ENCODE results near the gene SMCR8.
A peak's percentile ranks its signal among the peaks of the same experiment; 100 is the strongest.
"Not testable (repeated sequence)": the region's sequence is repeated elsewhere in the genome, so short reads cannot be mapped to it uniquely, and the experiment has no call there.

Gene SMCR8, protein sequence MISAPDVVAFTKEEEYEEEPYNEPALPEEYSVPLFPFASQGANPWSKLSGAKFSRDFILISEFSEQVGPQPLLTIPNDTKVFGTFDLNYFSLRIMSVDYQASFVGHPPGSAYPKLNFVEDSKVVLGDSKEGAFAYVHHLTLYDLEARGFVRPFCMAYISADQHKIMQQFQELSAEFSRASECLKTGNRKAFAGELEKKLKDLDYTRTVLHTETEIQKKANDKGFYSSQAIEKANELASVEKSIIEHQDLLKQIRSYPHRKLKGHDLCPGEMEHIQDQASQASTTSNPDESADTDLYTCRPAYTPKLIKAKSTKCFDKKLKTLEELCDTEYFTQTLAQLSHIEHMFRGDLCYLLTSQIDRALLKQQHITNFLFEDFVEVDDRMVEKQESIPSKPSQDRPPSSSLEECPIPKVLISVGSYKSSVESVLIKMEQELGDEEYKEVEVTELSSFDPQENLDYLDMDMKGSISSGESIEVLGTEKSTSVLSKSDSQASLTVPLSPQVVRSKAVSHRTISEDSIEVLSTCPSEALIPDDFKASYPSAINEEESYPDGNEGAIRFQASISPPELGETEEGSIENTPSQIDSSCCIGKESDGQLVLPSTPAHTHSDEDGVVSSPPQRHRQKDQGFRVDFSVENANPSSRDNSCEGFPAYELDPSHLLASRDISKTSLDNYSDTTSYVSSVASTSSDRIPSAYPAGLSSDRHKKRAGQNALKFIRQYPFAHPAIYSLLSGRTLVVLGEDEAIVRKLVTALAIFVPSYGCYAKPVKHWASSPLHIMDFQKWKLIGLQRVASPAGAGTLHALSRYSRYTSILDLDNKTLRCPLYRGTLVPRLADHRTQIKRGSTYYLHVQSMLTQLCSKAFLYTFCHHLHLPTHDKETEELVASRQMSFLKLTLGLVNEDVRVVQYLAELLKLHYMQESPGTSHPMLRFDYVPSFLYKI

GRCh38 chr17:18314731-18315561, at the start of gene SMCR8, which contains the start of gene TOP3A:
TSS of gene SMCR8 (plus strand) at chr17:18315293. CDS start at chr17:18315790, 497 bp downstream.
TSS of gene TOP3A (minus strand) at chr17:18314994. CDS start at chr17:18314778, 216 bp downstream.
- peak; percentile 96 to 97 for DNase-seq (ENCODE audit: low read depth in 2 of 2)

DNA sequence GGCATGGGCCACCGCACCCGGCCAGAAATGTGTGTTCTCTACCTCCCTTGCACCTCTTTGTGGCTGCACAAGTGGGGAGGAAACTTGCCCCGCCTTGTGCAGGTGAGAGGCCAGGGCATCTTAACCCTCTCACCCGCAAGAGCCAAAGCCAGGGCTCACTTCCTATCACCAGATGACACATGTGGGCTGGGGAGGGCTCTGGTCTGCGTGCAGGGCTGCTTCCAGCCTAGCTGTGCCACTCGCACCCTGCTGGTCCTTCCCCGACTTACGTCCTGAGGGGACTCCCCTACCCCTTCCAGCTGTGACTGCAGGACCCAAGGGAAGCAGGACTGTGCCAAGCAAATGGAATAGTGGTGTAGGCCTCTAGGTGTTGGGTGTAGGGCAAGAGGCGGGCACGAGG, 47.7 kb upstream of the SMCR8 start:
- DNase-seq (ENCODE audit: low read depth in 2 of 2), result no peak

GRCh38 chr17:18267927-18268711, 47.0 kb upstream of the SMCR8 start:
- no peak for DNase-seq (ENCODE audit: low read depth in 2 of 2)

DNA sequence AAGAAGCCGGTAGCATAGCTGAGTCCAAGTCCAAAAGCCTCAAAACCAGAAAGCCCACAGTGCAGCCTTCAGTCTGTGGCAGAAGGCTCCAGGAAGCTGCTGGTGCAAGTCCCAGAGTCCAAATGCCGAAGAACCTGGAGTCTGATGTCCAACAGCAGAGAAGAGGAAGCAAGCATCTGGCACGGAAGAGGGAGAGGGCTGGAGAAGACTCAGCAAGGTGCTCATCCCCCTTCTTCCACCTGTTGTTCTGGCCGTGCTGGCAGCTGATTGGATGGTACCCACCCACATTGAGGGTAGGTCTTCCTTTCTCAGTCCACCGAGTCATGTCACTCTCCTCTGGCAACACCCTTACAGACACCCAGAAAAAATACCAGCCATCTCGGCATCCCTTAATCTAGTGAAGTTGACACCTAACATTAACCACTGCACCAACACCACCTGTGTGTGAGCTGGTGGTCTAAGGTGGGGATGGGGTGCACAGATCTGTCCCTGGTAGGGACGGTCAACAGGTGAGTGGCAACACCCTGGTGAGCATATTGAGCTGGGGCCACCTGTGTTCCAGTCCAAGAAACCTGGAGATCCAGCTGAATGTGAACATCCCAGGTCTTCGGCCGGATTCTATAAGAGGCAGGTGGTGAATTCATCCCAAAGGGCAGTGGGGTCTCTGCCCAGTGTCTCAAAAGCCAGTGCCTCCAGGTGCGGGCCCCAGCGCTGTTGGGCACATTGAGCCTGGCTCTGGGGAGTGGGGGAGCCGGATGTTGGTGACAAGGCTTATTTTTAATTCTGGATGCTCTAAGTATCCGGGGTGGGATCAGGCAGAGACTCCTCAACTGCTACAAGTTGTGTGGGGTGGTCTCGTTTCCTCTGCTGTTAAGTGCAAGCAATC, 44.8 kb upstream of the SMCR8 start:
- DNase-seq (ENCODE audit: low read depth in 2 of 2), result no peak

DNA sequence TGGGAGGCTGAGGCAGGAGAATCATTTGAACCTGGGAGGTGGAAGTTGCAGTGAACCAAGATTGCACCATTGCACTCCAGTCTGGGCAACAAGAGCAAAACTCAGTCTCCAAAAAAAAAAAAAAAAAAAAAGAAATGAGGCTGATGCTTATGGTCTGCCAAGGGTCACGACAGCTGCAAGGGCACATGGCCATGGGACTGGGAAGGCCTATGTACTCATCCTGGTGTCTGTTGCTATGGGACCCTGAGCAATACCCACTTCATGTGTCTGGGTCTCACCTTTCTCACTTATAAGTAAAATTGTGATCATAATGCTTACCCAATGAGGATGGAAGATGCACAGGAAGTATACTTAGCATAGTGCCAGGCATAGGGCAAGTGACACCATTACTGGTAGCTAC, 38.0 kb upstream of the SMCR8 start:
- no peak for DNase-seq (ENCODE audit: low read depth in 2 of 2)

- no peak for DNase-seq (ENCODE audit: low read depth in 2 of 2)
Measured at GRCh38 chr17:18278867-18279266, 36.2 kb upstream of the SMCR8 start.

DNA sequence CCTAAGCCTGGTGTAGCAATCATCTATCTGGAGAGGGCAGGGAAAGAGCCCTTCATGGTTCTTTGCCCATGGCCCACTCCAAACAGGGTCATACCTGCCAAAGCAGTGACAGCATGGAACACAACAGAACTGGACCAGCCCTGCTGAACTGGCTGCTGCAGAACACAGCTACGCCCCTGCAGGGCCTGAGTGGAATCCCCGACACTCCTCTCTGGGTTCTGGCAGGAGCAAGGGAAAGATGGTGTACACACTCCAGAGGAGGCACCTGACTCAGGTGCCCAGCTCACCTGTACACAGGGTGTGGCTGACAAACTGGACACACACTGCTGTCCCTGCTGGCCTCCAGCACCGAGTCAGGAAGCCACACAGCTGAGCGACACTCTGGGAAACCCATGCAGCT, 34.8 kb upstream of the SMCR8 start:
- no peak for DNase-seq (ENCODE audit: low read depth in 2 of 2)

DNA sequence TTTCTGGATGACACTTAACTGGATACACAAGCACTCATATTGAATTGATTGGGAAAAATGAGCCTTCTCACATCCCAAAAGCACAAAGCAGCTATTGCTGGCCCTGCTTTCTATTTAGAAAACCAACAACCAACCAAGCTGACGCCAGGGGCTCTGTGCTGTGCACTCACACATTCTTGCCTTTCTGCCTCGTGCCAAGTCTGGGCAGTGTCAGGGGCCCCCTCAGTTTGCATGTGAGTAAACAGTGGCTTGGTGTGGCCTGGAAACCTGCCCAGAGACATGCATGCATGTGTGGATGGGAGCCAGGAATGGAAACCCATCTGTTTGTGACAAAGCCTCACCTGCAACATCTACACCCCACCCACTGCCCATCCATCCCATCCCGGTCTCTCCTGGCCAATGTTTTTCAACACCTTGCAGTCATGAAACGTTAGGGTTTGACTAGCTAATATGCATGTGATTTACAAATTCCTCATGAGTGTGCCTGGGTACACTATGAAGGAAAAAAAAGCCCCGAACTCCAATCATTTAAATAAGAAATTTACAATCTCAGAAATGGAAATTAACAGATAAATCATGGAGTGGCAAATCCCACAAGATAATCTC, 34.2 kb upstream of the SMCR8 start:
- DNase-seq (ENCODE audit: low read depth in 2 of 2), result no peak

DNA sequence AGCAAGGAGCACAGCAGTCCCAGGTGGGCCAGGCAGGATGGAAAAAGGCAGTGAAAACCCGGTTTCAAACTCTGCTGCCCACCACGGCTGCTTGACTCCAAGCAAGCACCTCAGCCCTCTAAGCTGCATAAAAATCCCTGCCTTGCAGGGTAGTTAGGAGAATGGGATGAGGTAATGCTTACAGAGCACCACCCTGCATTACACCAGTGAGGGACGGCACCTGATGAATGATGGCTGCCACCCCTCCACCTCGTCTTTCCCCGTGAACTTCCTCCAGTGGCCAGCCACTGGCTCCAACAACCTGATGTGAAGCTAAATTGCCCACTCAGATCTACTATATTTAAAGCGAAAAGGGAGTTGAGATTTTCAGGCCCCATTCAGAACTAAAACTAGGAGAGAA, 33.3 kb upstream of the SMCR8 start:
- no peak for DNase-seq (ENCODE audit: low read depth in 2 of 2)

GRCh38 chr17:18285296-18285695, 29.8 kb upstream of the SMCR8 start:
- DNase-seq (ENCODE audit: low read depth in 2 of 2), result no peak

DNA sequence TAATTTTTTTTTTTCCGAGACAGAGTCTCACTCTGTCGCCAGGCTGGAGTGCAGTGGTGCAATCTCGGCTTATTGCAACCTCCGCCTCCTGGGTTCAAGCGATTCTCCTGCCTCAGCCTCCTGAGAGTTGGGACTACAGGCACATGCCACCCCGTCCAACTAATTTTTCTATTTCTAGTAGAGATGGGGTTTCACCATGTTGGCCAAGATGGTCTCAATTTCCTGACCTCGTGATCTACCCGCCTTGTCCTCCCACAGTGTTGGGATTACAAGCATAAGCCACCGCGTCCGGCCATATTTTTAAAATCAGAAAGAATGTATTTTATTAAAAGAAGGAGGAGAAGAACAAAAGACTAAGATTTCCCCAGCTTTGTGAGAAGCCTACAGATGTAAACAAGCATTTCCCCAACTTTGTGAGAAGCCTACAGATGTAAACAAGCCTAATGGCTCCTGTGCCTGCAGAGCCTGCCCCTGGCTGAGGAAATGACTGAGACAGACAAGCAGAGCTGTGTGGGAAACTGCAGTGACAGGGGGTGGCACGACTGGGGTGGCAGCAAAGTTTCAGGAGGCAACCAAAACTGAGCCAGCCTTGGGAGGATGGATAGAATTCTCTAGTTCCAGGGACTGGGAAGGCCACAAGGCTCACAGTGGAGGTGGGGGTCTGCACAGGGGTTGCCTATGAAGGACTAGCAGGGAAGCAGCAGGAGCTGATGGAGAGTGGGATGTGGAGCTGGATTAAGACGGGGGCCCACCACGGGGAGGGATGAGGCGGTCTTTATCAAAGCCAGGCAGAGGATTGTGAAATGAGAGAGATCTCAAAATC, 23.2 kb upstream of the SMCR8 start:
- DNase-seq (ENCODE audit: low read depth in 2 of 2), result no peak

DNA sequence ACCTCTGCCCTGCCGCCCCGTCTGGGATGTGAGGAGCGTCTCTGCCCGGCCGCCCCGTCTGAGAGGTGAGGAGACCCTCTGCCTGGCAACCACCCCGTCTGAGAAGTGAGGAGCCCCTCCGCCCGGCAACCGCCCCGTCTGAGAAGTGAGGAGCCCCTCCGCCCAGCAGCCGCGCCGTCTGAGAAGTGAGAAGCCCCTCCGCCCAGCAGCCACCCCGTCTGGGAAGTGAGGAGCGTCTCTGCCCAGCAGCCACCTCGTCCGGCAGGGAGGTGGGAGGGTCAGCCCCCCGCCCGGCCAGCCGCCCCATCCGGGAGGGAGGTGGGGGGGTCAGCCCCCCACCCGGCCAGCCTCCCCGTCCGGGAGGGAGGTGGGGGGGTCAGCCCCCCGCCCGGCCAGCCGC, 17.0 kb upstream of the SMCR8 start:
- DNase-seq (ENCODE audit: low read depth in 2 of 2), result not testable (repeated sequence)

DNA sequence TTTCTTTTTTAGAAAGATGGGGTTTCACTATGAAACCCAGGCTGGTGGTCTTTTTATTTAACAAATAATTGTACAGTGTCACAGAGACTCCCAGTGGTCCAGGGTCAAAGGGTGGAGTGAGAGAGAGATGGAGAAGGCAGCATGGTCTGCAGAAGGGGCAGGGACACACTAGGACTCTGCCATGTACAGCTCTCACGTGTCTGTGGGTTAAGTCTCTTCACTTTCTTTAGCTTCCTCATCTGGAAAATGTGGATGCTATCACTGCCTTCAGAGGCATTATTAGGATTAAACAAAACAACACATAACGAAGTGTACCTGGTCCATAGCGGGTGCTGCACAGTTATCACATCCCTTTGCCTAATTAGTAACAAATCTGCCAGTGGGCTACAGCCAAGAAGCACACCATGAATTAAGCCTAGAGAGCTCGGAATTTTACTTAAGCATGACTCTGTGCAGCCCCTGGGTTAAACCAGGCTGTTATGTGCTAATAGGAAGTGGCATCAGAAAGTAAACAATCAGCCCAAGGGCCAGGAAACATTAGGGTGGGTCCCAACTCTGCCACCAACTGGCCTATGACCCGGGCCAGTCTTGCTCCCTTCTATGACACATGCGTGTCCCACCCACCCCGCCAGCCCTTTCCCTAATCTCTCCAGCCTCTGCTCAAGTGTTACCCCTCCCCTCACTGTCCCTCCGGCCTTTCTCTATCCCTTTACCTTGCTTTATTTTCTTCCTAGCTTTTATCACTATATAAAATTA, 14.2 kb upstream of the SMCR8 start:
- DNase-seq (ENCODE audit: low read depth in 2 of 2), result no peak

DNA sequence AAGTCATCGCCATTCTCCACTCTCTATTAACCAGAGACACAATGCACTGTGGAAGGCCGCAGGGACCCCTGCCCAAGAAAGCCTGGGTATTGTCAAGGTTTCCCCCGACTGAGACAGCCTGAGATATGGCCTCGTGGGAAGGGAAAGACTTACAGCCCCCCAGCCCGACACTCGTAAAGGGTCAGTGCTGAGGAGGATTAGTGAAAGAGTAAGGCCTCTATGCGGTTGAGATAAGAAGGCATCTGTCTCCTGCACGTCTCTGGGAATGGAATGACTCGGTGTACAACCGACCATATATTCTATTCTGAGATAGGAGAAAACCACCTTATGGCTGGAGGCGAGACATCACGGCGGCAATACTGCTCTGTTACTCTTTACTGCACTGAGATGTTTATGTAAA, 11.9 kb upstream of the SMCR8 start:
- not testable (repeated sequence) for DNase-seq (ENCODE audit: low read depth in 2 of 2)

GRCh38 chr17:18309202-18309601, 5.9 kb upstream of the SMCR8 start:
- DNase-seq (ENCODE audit: low read depth in 2 of 2), result no peak

GRCh38 chr17:18314059-18314730, 898 bp upstream of the SMCR8 start:
- DNase-seq (ENCODE audit: low read depth in 2 of 2), result no peak

- no peak for DNase-seq (ENCODE audit: low read depth in 2 of 2)
Measured at GRCh38 chr17:18315562-18315922, 449 bp downstream of the SMCR8 start.
